GM19467 (cell line): ENCODE results near the gene FBN1.

Source experiments
- ATAC-seq: cut with Tn5 transposase; IDR thresholded peaks from one replicate; pipeline ENCODE4 v1.9.1; 2021; ENCODE audit warnings: mild to moderate bottlenecking, moderate library complexity; ENCODE audit not compliant: unreplicated experiment

FBN1 gene

GRCh38 chr15:48582452-48583247 is 62.9 kb downstream of the FBN1 start:
- no peak for ATAC-seq

DNA sequence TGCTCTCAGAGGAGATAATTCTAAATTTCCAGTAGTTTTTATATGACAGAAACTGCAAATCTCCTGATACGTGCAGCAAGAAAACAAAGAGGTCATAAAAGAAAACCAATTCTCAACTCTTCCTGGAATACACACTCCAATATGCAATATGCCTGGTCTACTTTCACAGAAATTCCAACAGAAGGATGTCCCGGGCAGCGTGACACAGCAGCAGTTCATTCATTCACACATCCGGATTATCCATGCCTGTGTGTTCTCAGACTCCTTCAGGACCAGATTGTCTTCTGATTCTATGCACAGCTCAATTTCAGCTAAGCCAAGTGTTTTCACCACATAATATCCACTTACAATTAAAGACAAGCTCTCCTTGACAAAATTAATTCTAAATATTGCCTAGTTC is 64.3 kb downstream of the FBN1 start:
- ATAC-seq = no peak

DNA sequence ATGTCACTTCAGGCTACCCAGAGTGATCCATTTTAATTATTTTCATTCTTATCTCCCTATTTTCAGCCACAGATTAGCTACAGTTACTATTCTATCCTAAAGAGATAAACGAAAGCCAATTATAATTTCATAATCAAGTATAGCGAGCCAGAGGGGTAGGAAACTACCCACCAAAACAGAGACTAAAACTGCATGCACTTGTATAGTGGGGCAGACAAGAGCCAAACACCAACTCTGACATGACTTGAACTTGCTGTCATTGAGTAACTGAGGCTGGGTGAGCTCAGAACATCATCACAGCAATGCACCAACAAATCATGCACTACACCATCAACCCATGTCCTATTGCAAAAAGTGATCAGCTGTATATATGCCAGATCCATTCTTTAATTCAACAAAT is 64.8 kb downstream of the FBN1 start:
- no peak for ATAC-seq

GRCh38 chr15:48579945-48580671 is 65.4 kb downstream of the FBN1 start:
- ATAC-seq = no peak

DNA sequence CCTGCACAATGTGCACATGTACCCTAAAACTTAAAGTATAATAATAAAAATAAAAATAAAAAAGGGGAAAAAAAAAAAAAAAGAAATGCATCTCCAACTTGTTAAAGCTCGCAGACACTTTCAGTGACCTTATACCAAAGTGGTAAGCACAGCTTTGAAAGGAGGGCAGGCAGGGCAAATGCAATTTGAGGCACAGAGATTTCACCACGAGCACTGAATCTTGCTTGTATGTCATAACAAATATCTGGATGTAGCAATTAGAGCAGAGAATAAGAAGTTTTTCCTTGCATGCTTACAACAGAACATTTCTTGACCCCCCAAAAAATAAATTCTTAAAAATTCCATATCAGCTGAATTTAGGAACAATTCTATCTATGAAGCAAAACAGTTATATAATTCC is 66.5 kb downstream of the FBN1 start:
- ATAC-seq = no peak

GRCh38 chr15:48577469-48577868 is 68.0 kb downstream of the FBN1 start:
- ATAC-seq = no peak

- no peak for ATAC-seq
Measured at GRCh38 chr15:48574187-48574586, 71.3 kb downstream of the FBN1 start.

GRCh38 chr15:48573780-48574179 is 71.7 kb downstream of the FBN1 start:
- no peak for ATAC-seq

DNA sequence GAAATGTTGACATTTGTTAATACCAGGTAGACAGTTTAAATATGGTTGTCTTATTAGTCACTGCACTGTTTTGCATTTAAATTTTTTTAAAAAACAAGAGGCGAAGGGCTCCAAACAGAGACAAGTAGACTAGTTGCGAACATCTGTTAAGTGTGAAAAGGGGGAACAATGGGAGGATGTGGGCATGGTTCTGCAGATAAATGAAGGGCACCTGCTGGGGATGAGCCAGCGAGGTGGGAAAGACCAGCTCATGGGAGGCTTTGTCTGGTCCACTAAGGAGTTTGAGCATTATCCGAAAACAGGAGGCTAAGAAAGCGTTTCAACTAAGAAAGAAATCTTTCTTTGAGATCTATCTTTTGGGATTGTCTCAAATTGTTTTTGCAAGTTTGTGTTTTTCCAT is 72.7 kb downstream of the FBN1 start:
- no peak for ATAC-seq

DNA sequence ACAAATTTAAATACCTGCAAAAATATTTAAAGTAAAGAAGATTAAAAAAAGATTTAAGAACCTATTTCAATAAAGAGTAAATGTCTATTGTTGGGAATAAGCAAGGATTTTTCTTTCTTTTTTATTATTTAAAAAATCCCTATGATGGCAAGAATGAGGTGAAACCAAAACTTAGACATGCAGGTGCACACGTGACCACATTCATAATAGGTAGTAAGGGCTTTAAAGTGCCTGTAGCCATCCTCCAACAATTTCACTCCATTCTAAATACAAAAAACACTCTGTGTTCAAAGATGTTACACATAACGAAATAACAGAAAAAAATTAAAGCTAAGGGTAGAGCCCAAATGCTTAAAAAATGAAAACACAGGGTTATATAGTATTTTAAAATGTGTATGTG is 74.0 kb downstream of the FBN1 start:
- no peak for ATAC-seq

- no peak for ATAC-seq
Measured at GRCh38 chr15:48570822-48571221, 74.7 kb downstream of the FBN1 start.

DNA sequence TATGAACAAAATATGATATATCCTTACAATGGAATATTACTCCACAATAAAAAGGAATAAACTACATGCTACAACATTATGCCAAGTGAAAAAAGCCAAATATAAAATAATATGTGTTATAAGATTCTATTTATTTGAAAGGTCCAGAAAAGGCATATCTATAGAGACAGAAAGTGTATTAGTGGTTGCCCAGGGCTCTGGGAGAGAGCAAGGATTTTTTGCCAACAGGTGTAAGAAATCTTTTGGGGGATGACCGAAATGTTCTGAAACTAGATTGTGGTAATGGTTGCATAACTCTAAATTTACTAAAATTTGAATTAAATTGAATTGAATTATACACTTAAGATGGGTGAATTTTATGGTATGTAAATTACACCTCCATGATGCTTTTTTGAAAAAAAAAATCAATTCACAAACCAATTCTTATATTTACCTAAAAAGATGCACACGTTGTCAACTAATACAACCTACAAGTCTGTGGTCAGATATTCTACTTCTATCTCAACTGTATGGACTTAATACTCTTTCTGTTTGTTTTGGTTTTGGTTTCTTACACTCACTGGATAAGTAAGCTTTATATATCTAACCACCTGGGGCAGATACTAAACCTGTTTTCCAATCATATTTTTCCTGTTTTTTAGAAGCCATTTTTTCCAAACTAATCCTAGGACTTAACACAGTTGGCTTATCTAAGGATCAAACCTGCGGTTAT is 75.8 kb downstream of the FBN1 start:
- no peak for ATAC-seq

- no peak for ATAC-seq
Measured at GRCh38 chr15:48566668-48567067, 78.8 kb downstream of the FBN1 start.

- no peak for ATAC-seq
Measured at GRCh38 chr15:48565560-48566482, 79.7 kb downstream of the FBN1 start.

- no peak for ATAC-seq
Measured at GRCh38 chr15:48564690-48565089, 80.8 kb downstream of the FBN1 start.

DNA sequence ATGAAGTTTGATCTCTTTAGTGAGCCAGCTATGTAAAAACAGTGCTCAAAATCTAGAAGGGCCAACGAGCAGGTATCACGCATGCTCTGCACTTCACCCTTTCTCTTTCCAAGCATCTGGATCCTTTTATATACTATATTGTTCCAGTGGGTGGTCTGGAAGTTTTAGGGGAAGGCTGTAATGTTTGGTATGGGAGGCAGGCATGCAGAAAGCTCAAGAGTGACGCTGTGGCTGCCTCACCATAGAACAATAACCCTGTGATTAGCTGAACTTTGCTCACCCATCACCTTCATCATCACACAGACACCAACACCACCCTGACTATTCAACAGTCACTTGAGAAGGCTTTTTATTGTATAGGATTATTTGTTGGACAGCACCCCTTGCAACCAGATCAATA is 81.6 kb downstream of the FBN1 start:
- ATAC-seq = no peak

- no peak for ATAC-seq
Measured at GRCh38 chr15:48560321-48561051, 85.0 kb downstream of the FBN1 start.

GRCh38 chr15:48559285-48559684 is 86.2 kb downstream of the FBN1 start:
- ATAC-seq = no peak

DNA sequence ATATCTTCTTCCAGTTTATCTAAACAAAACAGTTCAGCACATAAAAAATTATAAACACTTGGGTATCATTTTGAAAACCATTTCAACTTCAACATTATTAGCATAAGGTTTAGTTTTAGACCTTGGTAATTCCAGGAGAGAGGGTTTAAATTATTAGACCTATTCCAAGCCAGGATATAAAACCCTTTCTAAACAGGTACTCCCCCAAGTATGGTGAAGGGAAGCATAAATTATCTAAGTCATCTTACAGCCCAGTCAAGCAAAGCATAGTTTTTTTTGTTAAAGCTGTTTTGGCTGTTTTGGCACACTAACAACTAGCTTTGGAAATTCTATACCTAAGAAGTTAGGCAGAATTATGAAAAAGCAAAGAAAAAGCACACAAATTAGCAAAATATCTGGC is 87.3 kb downstream of the FBN1 start:
- no peak for ATAC-seq

- ATAC-seq = no peak
Measured at GRCh38 chr15:48557335-48557734, 88.2 kb downstream of the FBN1 start.
